DOHH2 (cell line): ENCODE measurements around the gene OR10A6.

Experiments
- CTCF ChIP-seq: fragments of 200-600 bp; sonication (generic); IDR thresholded peaks from one replicate; pipeline ENCODE4 v1.5.1; 2014; ENCODE audit warnings: antibody characterized with exemption, mild to moderate bottlenecking, low read depth, low read length; ENCODE audit not compliant: poor library complexity, severe bottlenecking
- EZH2phosphoT487 ChIP-seq: fragments of 200-600 bp; sonication (generic); IDR thresholded peaks from 2 replicates; pipeline ENCODE4 v1.6.1; 2017; ENCODE audit warnings: borderline replicate concordance, mild to moderate bottlenecking, antibody characterized with exemption, low read length, moderate library complexity, mixed read lengths

GRCh38 chr11:7931168-7931567 lies at the start of gene OR10A6:
- TF ChIP-seq CTCF = no peak
- TF ChIP-seq EZH2phosphoT487 = no peak
